Ovary (tissue), 9 donors: ENCODE data around the gene FBXO46. TPM values are rescaled to one million over a fixed set of nuclear protein-coding genes. Genes with fewer than 3 reads are reported as not detected.
"Not testable (repeated sequence)": the region's sequence is repeated elsewhere in the genome, so short reads cannot be mapped to it uniquely, and the experiment has no call there.

ENCODE experiments used
- DNase-seq, 5 donors: peaks; one replicate each; pipeline ENCODE4 v3.0.0-alpha.2; 2019 to 2020
- H3K27ac ChIP-seq, 2 donors: fragments of 200-600 bp; one replicate each; pipeline versions ENCODE4 v1.5.1 to v1.8.0; 2019 to 2022
- H3K27me3 ChIP-seq: fragments of 200-600 bp; one replicate; pipeline ENCODE4 v1.8.0; 2022
- H3K36me3 ChIP-seq: fragments of 200-600 bp; sonication (generic); one replicate; pipeline ENCODE4 v1.5.1; 2019
- H3K4me1 ChIP-seq: one replicate; pipeline ENCODE4 v1.8.1; 2013; ENCODE audit warnings: mild to moderate bottlenecking, moderate library complexity; ENCODE audit not compliant: insufficient read depth
- H3K4me3 ChIP-seq: fragments of 200-600 bp; sonication (generic); one replicate; pipeline ENCODE4 v1.5.1; 2017
- H3K9me3 ChIP-seq, 2 donors: fragments of 200-600 bp in 1 of 2; sonication (generic) in 1 of 2; one replicate each; pipeline versions ENCODE4 v1.5.1 to v1.8.1; 2013 to 2019; ENCODE audit warnings: mild to moderate bottlenecking in 1 of 2, moderate library complexity in 1 of 2
- EP300 ChIP-seq: sonication (generic); formaldehyde crosslinking; IDR thresholded peaks from one replicate; pipeline ENCODE4 v1.6.1; 2017; ENCODE audit warnings: antibody characterized with exemption
- POLR2A ChIP-seq: fragments of 450-650 bp; IDR thresholded peaks from one replicate; pipeline ENCODE4 v1.6.1; 2017; ENCODE audit warnings: antibody characterized with exemption, mild to moderate bottlenecking, moderate library complexity
- WGBS, 3 donors: extraction: QIAGEN DNeasy Blood & Tissue Kit in 1 of 3; methylation state at CpG; one replicate each; pipeline versions ENCODE4 v1.1.5 to v1.1.7; 2013 to 2017; 5-methylcytosine and 5-hydroxymethylcytosine counted together
- intact Hi-C, 4 donors: fragments of 100-400 bp; cut with DNase I; formaldehyde crosslinking; loops; one replicate each; pipeline versions ENCODE4 v1.11.0 to v1.15.1; 2022 to 2023
- polyA plus RNA-seq, 2 donors: library from polyadenylated mRNA; stranded (reverse); fragments of 200-250 nt in 1 of 2; fragments of 350-450 nt in 1 of 2; fragmentation: Illumina TruSeq in 1 of 2; extraction: RNeasy Lipid Tissue Mini Kit (QIAGEN cat#74804) in 1 of 2; gene quantifications; one replicate each; pipeline ENCODE4 v1.2.3, GENCODE V29; 2013 to 2014
- total RNA-seq, 7 donors: library from RNA; depleted of rRNA in 2 of 7; stranded (reverse); fragments of >200 nt in 2 of 7; fragmentation: NEBNext Ultra II Directional in 3 of 7; extraction: Animal tissue kit (Norgen Biotek cat#: 25700) in 3 of 7; gene quantifications; one replicate each; pipeline versions ENCODE4 v1.1.0 to v1.2.4, GENCODE V29; 2016 to 2023
- TF ChIP-seq, protein P1 (sequence below), 3 donors: fragments of 450-650 bp in 2 of 3; fragments of 200-600 bp in 1 of 3; IDR thresholded peaks; one replicate each; pipeline versions ENCODE4 v1.5.1 to v1.8.0; 2016 to 2022; ENCODE audit warnings: antibody characterized with exemption in 3 of 3, mild to moderate bottlenecking in 1 of 3
- donor health status: DM: no; HTN: no; CAD: no; lungs with moderate emphysema.
- donor health status: DM: no; HTN: no; CAD: no.
- donor health status: Bipolar disorder and iron deficiency.
- donor health status: DM: yes; HTN: yes; CAD: no.
- donor health status: DM: no; HTN: no; CAD: no.
- donor health status: DM: yes; HTN: yes; CAD: no.

FBXO46 gene
- total and polyA plus RNA-seq, 9 donors, result 6.7 to 32.5 (median 18.4) TPM

DNA sequence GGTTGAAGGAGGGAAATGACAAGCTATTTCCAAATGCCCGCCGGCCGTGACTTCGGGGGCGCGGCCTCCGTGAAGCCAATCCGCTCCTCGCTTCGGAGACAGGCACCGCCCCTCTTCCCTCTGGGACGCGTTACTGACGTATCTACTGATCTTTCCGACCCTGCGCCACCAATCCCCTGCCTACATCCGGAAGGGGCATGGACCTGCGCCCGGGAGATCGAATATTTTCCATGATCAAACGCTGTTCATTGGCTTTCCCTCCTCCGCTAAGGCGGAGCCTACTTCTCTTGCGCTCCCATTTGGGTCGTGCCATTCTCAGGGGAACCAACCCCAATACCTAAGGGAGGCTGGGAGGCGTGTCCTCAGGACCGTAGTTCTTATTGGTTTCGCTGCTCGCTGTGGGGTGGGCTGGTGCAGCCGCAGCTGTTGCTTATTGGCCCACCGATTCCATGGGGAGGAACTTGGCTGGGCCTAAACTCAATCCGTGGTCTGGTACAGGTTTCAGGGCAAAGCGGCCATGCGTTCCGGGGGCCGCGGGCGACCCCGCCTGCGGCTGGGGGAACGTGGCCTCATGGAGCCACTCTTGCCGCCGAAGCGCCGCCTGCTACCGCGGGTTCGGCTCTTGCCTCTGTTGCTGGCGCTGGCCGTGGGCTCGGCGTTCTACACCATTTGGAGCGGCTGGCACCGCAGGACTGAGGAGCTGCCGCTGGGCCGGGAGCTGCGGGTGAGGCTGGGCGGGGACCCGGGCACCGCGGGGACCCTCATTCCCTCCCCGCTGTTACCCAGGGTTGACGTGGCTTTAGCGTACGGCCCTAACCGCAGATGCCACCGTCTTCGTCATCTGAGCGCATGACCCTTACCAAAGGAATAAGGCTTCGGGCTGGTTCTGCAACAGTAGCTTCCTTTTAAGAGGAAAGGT is 38.2 kb downstream of the FBXO46 start, which contains the start of gene QPCTL:
Gene QPCTL, plus strand, starts transcription at position 480 of the 919 bp plus-strand sequence. Its CDS starts 38 bp downstream, at position 518.
- intact Hi-C loops, result loop anchor here in 3 of 4 donors (5.0 kb wide), 2 partner anchors 75 to 170 kb away; partner anchors contain the start of gene SIX5 (in 2 of the 3)
- H3K27ac ChIP-seq, result peak within 1 kb of the TSS; percentile 7 to 88
- TF ChIP-seq, protein P1, sequence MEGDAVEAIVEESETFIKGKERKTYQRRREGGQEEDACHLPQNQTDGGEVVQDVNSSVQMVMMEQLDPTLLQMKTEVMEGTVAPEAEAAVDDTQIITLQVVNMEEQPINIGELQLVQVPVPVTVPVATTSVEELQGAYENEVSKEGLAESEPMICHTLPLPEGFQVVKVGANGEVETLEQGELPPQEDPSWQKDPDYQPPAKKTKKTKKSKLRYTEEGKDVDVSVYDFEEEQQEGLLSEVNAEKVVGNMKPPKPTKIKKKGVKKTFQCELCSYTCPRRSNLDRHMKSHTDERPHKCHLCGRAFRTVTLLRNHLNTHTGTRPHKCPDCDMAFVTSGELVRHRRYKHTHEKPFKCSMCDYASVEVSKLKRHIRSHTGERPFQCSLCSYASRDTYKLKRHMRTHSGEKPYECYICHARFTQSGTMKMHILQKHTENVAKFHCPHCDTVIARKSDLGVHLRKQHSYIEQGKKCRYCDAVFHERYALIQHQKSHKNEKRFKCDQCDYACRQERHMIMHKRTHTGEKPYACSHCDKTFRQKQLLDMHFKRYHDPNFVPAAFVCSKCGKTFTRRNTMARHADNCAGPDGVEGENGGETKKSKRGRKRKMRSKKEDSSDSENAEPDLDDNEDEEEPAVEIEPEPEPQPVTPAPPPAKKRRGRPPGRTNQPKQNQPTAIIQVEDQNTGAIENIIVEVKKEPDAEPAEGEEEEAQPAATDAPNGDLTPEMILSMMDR (IDR thresholded peaks at IDR 0.05), result no peak
- no peak for TF ChIP-seq EP300
- no peak for TF ChIP-seq POLR2A
- peaks cover 3% of the 10 kb centered on the region for H3K4me1 ChIP-seq
- H3K36me3 ChIP-seq, result no peaks in the 10 kb centered on the region
- H3K27me3 ChIP-seq, result no peaks in the 10 kb centered on the region
- 0 to 1% (median 0%) methylated on average over 53 to 70 of the region's 70 CpGs for WGBS, 3 donors
- H3K9me3 ChIP-seq, result no peaks in the 10 kb centered on the region
- peak; percentile 90 to 95 (median 93) for DNase-seq
- H3K4me3 ChIP-seq, result peak within 1 kb of the TSS; percentile 57

DNA sequence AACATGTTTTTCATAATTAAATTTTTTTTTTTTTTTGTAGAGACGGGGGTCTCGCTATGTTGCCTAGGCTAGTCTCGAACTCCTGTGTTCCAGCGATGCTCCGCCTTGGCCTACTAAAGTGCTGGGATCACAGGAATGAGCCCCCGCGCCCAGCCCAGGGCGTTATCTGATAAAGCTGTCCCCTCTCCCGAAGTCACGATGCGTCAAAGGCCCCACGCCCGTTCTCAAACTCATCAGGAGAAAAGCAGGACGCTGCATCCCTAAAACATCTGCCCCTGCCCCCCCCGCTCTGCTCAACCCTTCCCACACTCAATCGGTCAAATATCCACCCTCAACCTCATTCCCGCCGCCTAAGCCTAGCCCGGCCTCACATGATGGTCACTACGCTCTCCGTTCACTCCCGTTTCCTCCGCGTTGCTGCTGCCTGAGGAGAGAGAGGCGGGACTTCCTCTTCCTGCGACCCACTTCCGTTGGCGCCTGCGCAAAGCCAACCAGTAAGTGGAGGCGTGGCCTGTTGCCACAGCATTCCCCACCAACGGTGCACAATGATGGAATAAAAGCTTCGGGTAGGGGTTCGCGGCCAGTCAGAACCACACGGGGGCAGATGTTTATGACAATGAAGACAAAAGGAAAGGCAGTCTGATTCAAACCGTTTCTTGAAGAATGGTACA is 39.0 kb downstream of the FBXO46 start, which contains the start of gene SNRPD2:
Gene SNRPD2, minus strand, starts transcription at position 438 of the 671 bp plus-strand sequence. Its CDS starts 65 bp downstream, at position 373.
- intact Hi-C loops, result loop anchor here in 3 of 4 donors (5.0 kb wide), 2 partner anchors 76 to 169 kb away; partner anchors contain the start of gene SIX5 (in 2 of the 3)
- Histone ChIP-seq H3K27ac (peak within 1 kb of the TSS; percentile 7 to 88), H3K27me3 (no peaks in the 10 kb centered on the region), H3K9me3 (no peaks in the 10 kb centered on the region), H3K4me3 (peak within 1 kb of the TSS; percentile 57), H3K36me3 (no peaks in the 10 kb centered on the region), H3K4me1 (peaks cover 3% of the 10 kb centered on the region)
- TF ChIP-seq, protein P1 (IDR thresholded peaks at IDR 0.05), result no peak
- TF ChIP-seq POLR2A, result peak; percentile 90
- WGBS, 3 donors, result 0 to 1% (median 1%) methylated on average over 36 of the region's 36 CpGs
- DNase-seq, result peak; percentile 92 to 95 (median 94)

DNA sequence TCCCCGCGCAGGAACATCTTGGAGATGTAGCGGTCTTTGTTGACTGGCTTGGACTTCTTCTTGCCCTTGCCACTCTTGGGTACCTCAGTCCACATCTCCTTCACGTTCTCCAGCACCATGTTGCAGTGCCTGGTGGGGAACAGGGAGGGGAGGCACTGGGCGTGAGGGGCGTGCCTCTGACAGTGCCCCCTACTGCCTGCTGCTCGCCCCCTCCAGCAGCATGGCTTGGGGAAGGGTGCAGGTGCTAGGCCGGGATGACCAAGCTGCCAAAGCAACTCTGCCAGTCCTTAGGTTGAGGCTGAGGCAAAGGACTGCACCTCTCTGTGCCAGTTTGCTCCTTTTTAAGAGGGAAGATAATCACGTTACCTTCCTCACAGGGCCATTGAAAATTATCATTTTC is 43.1 kb downstream of the FBXO46 start:
- Histone ChIP-seq H3K4me3 (no peak overlapping the region), H3K27me3 (no peaks in the 10 kb centered on the region), H3K9me3 (no peaks in the 10 kb centered on the region), H3K27ac (no peak overlapping the region), H3K4me1 (no peaks in the 10 kb centered on the region), H3K36me3 (no peaks in the 10 kb centered on the region)
- 85 to 90% (median 88%) methylated on average over 9 of the region's 9 CpGs for WGBS, 3 donors
- intact Hi-C loops, result loop anchor here in 1 of 4 donors (10.0 kb wide), 1 partner anchor 263 kb away; the partner anchor contains the start of gene ERCC1
- no peak for TF ChIP-seq POLR2A
- TF ChIP-seq EP300, result no peak
- TF ChIP-seq, protein P1 (IDR thresholded peaks at IDR 0.05), result no peak
- no peak for DNase-seq

DNA sequence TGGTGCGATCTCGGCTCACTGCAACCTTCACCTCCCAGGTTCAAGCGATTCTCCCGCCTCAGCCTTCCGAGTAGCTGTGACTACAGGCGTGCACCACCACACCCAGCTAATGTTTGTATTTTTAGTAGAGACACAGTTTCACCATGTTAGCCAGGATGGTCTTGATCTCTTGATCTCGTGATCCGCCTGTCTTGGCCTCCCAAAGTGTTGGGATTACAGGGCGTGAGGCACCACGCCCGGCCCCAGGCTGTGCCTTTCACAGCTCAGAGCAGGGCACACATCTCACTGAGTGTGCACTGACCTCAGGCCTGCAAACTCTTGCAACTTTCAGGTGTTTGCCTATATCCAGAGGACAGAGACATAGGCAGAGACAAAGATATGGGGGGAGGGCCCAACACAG is 45.7 kb downstream of the FBXO46 start:
- intact Hi-C loops, result loop anchor here in 1 of 4 donors (10.0 kb wide), 1 partner anchor 260 kb away; the partner anchor contains the start of gene ERCC1
- not testable (repeated sequence) for H3K27ac ChIP-seq, H3K4me3 ChIP-seq, H3K9me3 ChIP-seq, H3K27me3 ChIP-seq, H3K36me3 ChIP-seq, DNase-seq, H3K4me1 ChIP-seq
- WGBS, 3 donors, result 84 to 86% (median 85%) methylated on average over 11 of the region's 11 CpGs
